ENCODE results near the gene SLC16A3.
"Not testable (repeated sequence)": the region's sequence is repeated elsewhere in the genome, so short reads cannot be mapped to it uniquely, and the experiment has no call there.

SLC16A3 gene

DNA sequence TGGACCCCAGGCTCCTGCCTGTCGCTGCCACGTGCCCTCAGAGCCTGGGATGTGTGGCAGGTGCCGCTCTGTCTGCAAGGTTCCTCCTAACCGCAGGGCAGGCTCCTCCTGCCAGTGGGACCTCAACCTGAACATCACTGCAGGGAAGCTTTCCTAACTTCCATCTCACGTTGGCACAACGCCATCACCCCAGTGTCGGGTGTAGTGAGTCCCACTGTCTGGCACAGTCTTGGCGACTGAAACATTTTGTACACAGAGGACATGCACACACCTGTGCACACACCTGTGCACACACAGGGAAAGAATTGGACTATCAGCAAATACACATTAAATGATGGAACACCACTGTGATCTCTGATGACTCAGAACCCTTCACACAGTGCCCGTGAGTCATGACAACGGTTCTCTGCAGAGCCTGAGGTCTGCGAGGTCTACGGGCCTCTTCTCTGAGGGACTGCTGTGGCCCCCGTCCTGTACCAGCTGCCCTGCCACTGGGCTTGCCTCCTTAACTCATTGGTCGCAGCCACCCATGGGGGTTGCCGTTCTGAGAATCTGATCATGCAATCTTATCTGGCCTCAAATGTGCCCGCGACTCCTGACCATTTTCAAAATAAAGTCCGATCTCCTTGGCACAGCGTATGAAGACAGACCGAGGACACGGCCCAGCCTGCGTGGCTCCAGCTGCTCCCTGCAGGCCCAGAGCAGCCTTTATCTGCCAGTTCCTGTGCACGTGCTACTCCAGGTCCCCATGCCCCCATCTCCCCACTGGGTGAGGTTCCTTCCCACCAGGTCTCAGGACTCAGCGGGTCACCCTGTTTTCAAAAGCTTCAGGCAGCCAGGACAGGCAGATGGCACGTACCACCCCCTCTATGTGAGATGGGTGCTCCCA is 23.8 kb upstream of the SLC16A3 start:
- DNase-seq (ENCODE audit: low spot score): peak; percentile 20

DNA sequence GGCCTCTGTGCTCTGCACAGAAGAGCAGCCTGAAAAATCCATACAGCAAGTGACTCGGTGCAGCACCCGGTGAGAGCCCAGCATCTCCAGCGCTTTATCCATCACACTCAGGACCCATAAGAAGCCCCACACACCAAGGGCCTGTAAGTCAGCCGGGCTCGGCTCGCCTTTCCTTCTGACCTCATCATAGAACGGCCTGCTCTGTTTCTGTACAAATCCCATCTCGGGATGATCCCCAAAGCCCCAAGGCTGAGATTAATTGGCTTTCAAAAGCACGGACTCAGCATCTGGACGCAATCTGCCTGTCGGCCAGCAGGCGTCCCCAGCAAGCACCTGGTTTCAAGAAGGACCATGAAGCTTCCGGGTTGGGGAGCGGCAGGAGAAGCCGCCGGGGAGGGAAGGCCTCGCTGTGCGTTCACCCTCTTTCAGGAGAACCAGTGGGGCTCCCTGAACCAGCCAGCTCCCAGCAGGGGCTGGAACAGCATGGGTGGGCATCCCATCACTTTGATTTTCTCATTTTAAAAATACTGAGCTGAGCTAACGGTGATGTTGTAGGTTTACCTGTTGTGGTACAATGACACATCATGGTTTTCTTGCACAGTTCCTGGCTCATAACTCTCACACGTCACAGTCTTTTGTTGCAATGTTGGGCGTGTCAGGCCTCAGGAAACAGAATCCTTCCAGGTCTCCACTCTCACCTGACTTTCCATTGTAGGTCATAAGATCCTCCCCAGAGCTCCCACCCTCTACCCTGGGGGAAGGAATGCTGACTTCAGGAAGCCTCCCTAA is 22.9 kb upstream of the SLC16A3 start:
- DNase-seq (ENCODE audit: low spot score): peak; percentile 83

DNA sequence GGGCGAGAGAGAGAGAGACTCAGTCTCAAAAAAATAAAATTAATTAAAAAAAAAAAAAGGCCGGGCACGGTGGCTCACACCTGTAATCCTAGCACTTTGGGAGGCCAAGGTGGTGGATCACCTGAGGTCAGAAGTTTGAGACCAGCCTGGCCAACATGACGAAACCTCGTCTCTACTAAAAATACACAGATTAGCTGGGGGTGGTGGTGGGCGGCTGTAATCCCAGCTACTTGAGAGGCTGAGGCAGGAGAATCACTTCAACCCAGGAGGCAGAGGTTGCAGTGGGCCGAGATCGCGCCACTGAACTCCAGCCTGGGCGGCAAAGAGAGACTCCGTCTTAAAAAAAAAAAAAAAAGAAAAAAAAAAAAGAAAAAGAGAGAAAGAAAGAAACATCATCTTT is 18.2 kb upstream of the SLC16A3 start:
- not testable (repeated sequence) for DNase-seq (ENCODE audit: low spot score)

DNA sequence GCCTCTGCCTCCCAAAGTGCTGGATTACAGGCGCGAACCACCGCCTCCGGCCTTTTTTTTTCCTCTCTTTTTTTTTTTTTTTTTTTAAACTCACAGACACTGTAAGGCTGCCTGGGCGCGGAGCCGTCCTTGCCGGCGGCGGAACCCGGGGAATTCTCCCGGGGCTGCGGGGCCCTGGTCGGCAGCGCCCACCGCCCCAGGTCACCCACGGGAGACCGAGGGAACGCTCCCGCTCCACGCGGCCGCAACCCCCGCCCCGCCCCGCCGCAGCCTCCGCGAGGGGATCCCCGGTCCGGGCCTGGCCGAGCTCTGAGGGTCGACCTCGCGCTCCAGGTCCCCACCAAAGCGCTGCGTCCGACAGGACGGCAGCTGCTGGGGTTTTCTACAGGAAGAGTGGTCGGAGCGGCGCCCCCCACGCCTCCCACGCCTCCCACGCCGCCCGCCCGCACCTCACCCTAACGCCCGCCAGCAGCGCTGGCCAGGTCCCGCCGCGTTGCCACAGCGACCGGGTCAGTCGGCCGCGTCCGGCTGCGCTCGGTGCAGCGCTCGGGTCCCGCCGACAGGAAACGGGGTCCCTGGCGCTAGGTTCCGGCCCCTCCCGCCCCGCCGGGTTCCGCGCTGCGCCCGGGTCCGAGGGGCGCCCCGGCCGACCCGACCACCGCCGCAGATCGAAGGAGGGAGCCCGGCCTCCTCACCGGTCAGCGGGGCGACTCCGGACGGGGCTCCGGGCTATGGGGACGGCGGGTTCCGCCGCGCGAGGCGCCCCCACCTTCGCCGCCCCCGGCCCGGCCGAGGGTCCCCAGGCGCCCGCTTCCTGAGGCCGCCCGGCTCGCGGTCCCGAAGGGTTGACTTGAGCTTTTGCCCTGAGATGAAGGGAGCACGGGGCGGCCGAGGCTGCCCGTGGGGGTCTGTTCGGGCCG is 16.3 kb upstream of the SLC16A3 start, which contains the start of gene CCDC57:
TSS of gene CCDC57 (minus strand) at position 512 of the 920 bp plus-strand sequence. CDS start 10,898 bp downstream, outside the sequence.
- peak; percentile 59 for DNase-seq (ENCODE audit: low spot score)

DNA sequence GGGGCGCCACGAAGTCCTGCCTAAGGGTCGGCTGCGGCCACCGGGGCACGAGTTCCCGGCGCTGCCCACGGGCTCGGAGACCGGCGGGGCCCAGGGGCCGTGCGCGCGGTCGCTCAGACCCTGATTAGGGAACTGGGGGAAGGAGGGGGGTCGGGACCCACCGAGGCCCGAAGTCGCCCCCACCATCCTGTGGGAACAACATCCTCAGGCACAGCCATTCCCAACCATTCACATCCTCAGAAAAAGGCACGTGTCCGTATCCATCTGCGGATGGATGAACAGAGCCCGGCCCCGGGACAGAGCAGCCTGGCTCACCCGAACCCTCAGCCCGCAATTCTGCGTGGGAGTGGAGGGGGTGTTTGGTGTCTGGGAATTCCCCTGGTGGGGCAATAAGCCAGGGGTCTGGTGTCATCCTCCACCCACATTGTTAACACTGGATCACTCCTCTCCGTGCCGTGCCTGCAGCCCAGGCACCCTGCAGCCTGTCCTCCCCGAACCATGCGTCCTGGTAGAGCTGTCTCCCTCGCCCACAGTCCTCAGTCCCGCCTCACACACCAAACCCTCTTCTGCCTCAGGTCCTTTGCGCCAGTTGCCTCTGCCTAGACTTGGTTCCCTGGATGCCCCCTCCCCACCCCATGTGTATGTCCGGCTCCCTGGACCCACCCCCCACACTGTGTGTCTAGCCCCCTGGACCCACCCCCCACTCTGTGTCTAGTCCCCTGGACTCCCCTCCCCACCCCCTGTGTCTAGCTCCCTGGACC is 15.4 kb upstream of the SLC16A3 start:
- peak; percentile 57 for DNase-seq (ENCODE audit: low spot score)

DNA sequence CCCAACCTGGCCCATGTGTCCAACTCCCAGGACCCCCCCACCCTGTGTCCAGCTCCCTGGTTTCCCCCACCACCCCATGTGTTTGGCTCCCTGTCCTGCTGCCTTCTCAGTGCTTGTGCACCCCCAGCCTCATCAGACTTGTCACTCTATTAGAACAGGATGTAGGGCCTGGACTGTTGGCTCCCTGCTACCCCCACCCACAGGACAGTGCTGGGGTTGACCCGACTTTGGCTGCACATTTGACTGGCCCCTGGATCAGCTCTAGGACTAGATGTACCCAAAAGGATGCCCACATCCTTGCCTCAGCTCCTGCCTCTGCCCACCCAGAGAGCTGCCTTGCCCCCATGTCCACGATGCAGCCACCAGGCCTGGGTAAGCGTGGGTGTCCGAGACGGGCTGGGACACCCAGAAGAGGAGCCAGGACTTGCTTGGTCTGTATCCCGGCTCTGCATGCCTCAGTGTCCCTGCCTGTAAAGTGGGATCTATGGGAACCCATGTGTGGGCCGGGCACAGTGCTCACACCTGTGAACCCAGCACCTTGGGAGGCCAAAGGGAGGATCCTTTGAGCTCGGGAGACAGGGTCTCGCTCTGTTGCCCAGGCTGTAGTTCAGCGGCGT is 14.7 kb upstream of the SLC16A3 start:
- no peak for DNase-seq (ENCODE audit: low spot score)

DNA sequence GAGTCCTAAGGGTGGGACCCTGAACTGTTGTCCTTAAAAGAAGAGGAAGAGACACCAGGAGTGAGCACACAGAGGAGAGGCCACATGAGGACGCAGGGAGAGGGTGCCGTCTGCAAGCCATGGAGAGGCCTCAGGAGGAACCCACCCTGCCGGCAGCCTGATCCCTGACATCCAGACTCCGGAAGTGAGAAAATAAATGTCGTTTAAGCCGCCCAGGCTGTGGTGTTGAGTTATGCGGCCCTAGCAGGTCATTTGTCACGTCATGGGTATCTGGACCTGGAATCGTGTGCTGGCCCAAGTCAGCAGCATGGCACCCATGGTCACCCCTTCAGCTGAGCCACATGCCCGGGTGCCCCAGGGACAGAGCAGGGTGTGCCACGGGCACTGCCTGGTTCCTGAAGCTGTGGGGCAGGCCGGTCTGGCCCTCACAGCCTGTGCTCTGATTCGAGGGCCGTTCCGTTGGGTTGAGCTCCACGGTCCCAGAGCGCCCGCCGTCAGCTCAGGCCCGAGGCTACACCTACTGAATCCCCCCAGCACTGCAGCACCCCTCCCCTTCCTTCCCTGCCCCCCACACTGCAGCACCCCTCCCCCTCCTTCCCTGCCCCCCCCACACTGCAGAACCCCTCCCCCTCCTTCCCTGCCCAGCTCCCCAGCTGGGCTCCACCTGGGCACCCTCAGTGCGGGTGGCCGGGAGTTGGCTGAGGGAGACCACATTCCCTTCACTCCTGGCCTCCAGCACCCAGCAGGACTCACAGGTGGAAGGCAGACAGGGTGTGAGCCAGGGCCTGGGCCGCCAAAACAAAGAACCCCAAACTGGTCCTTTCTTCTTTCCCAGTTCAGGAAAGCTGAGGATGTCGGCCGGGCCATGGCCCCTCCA is 13.5 kb upstream of the SLC16A3 start:
- no peak for DNase-seq (ENCODE audit: low spot score)

DNA sequence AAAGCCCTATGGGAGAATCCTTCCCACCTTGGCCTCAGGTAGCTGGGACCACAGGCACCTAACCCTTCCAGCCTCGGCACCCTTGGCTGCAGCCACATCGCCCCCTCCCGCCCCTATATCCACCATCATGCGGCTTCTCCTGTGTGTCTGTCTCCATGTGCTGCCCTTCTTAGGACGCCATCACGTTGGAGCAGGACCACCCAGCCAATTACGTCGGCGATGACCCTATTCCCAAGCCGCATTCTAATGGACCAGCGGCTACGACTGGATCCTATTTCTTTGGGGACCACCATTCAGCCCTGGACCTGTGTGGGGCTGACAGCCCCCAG is 12.9 kb upstream of the SLC16A3 start:
- DNase-seq (ENCODE audit: low spot score): no peak

DNA sequence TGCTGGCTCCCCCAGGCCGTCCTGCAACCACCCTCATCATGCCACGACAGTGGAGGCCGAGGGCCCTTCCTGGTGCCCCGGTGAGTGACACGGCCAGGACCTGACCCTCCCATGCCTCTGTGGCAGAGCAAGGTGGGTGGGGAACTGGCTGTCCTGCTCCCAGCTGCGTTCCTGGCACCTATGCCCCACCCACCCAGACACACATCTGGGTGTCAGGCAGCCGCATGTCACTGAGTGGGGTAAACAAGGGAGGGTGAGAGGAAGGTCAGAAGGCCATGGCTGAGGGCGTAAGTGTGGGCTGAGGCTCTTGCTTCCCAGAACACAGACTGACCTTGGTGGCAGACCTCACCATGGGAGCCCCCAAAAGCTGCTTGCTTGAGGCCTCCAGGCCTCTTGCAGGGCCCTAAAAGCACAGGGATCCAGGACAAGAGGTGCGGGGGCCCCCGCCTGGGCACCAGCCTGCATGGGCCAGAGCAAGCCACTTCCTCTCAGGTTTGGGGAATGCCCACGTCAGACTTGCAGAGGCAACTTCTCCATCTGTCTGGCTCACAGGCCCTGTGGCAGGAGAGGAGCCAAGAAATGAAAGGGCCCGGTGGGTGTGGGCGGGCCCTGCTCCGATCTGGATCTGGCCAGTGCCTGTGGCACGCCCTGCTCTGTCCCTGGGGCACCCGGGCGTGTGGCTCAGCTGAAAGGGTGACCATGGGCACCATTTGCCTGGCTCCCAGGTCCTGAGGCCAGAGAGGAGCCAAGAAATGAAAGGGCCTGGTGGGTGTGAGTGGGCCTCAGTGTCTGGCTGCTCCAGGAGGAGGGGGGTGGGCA is 12.3 kb upstream of the SLC16A3 start:
- DNase-seq (ENCODE audit: low spot score): peak; percentile 45

DNA sequence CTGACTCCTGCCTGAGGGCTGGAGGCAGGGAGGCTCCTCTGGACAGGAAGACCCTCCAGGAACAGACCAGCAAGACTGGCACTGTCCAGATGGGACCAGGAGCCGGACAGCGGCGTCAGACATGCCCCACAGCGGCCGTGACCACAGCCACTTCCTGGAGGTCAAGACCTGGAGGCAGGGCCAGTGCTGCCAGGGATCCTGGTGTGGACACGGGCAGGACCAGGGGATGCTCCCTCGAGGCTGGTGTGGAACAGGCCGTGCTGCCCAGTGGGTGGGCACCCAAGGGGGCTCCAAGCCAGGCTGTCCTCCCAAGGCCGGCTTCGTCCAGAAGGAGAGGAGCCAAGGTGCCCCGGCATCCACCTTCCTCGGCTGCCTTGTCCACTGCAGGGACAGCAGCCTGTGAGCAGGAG is 11.7 kb upstream of the SLC16A3 start:
- DNase-seq (ENCODE audit: low spot score): no peak

DNA sequence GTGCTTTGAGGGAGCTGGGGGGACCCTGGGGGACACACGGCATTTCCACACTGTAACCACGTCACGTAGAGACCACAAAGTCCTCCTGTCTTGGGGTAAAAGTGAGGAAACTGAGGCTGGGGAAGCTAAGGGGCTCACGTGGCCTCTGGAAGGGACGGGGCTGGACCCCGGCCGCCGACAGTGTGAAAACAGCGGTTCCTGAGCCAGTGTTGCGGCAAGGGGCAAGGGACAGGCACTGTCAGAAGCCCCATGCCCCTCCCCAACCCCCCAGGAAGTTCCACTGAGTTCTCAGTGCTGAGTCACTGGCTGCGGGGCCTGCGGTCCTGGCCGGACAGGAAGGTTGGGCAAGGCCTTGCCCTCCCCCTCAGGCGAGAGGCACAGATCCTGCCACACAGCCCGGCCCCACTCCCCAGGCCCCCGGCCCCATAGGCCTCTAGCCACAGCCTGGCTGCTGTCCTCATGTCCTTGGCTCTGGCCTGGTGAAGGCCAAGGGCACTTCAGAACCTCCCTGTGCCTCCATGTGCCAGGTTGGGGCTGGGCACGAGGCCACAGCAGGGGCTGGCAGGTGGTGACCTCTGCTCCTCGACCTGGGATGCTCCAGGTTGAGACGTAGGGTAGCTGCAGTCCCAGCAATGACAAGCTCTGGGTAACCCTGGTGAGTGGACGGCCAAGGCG is 11.2 kb upstream of the SLC16A3 start:
- DNase-seq (ENCODE audit: low spot score): no peak

DNA sequence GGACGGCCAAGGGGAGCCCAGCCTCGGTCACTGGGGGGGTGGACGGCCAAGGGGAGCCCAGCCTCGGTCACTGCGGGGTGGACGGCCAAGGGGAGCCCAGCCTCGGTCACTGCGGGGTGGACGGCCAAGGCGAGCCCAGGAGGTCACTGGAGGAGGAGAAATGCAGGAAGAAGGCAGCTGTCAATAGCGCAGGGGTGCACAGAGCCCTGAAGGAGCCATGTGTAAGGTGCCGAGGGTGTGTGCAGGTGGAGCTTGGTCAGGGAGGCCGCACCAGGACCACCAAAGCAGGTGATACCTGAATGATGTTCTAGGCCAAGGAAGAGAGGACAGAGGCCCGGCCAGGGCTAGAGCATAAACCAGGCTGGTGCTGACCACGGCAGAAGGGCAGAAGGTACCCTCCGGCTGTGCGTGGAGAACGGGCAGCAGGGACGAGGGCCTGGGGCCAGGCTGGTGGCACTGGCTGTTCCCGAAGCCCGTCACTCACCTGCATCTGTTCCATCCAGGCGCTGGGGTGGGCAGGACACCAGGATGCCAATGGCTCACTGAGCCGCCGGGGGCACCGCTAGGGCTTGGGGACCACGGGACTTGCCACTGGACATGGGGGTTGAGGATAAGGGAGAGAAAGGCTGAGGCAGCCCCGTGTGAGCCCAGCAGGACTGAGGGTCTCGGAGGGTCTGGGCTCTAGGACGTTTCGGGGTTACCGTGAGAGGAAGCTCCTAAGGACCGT is 10.3 kb upstream of the SLC16A3 start:
- DNase-seq (ENCODE audit: low spot score): no peak

DNA sequence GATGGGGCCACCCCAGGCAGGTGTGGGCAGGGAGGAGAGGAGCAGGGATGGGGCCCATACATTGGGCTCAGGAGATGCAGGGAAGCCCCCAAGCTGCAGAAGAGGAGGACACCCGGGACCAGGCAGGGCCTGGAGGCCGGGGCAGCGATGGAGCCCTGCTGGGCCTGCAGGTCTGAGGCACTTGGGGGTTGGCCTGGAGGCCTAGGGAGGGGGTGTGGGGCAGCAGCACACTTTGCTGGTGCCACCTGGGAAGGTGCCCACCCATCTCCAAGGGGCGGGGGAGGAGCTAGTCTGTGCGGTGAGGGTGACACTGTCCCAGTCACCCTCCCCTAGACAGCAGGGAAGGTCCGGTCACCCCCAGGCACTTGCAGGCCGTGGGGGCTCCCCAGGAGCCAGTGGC is 9.8 kb upstream of the SLC16A3 start:
- DNase-seq (ENCODE audit: low spot score): no peak

DNA sequence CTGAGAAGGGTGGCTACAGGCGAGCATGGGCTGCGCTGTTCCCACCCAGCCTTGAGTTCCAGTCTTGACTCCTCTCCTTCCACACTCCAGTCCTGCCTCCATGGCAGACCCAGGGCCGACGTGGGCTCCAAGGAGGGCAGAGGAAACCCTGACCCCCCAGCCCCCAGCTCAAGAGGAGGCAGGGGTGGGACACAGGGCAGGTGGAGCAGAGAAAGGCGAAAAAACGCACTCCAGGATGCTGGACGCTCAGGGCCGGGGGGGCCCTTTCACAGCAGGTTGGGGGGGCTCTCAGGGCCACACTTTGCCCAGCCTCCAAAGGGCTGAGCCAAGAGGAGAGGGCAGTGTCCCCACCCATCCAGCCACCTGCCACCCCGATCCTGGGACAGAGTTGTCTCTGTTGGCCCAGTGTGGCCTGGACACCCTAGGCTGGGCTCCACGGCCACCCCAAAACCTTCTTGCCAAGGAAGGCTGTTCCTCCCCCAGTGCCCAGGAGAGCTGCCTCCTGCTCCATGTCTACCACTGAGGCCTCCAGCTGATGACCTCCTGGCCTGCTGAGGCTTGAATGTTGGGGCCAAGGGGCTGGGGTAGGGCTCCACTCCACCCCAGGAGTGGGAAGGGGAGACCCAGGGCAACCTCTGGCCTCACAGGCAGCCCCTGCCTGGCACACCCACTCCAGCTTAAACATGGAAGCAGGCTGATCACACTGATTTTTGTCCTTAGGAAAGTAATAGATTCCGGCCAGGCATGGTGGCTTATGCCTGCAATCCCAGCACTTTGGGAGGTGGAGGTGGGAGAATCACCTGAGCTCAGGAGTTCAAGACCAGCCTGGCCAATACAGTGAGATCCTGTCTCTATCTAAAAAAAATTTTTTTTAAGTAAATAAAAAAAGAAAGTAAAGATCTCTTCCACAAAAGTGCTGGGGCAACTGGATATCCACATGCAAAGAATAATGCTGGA is 8.8 kb upstream of the SLC16A3 start:
- DNase-seq (ENCODE audit: low spot score): no peak

DNA sequence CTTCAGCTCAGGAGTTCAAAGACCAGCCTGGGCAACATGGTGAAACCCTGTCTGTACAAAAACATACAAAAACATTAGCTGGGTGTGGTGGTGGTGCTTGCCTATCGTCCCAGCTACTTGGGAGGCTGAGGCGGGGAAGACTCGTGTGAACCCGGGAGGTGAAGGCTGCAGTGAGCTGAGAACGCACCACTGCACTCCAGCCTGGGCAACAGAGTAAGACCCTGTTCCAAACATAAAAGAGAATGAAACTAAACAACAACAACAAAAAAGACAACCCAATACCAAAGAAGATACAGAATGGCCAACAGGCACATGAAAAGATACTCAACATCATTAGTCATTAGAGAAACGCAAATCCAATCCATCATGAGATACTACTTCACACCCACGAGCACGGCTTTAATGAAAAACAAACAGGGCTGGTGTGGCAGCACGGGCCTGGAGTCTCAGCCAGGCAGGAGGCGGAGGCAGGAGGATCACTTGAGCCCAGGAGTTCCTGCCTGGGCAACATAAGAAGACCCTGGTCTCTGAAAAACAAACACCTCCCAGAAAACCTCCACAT is 7.4 kb upstream of the SLC16A3 start:
- DNase-seq (ENCODE audit: low spot score): no peak

DNA sequence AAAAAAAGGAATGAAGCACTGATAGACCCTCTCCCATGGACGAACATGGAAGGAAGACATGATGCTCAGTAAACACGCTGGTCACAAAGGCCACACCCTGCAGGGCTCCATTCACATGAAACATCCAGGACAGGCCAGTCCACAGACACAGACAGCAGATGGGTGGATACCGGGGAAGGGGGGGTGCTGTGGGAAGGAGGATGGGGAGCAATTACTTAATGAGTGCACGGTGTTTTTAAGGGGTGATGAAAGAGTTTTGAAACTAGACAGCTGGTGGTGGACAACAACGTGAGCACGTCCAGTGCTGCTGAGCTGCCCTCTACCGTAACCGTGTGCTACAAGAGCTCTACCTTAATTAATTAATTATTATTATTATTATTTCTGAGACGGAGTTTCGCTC is 6.0 kb upstream of the SLC16A3 start:
- no peak for DNase-seq (ENCODE audit: low spot score)
